Fibroblast of skin of abdomen (primary cell): ENCODE data around the gene PAQR9. TPM values are rescaled to one million over a fixed set of nuclear protein-coding genes. Genes with fewer than 3 reads are reported as not detected.
"Not testable (repeated sequence)": the region's sequence is repeated elsewhere in the genome, so short reads cannot be mapped to it uniquely, and the experiment has no call there.

Source experiments
- DNase-seq: peaks from one replicate; pipeline ENCODE4 v3.0.0-alpha.2; 2013
- polyA plus RNA-seq, 2 experiments: library from polyadenylated mRNA; unstranded; fragments of 120-200 nt; gene quantifications; one replicate each; pipeline ENCODE4 v1.2.1, GENCODE V29; 2013; ENCODE audit not compliant: insufficient read length in 2 of 2

Gene PAQR9, protein sequence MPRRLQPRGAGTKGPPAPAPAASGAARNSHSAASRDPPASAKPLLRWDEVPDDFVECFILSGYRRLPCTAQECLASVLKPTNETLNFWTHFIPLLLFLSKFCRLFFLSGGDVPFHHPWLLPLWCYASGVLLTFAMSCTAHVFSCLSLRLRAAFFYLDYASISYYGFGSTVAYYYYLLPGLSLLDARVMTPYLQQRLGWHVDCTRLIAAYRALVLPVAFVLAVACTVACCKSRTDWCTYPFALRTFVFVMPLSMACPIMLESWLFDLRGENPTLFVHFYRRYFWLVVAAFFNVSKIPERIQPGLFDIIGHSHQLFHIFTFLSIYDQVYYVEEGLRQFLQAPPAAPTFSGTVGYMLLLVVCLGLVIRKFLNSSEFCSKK
- polyA plus RNA-seq (2013, experiment 1 of 2; ENCODE audit: insufficient read length): not detected
- polyA plus RNA-seq (2013, experiment 2 of 2; ENCODE audit: insufficient read length): not detected

GRCh38 chr3:142963516-142964448 lies at the start of gene PAQR9:
TSS of gene PAQR9 (minus strand) at chr3:142963674. CDS start at chr3:142963336, 338 bp downstream.
- DNase-seq: peak; percentile 20

DNA sequence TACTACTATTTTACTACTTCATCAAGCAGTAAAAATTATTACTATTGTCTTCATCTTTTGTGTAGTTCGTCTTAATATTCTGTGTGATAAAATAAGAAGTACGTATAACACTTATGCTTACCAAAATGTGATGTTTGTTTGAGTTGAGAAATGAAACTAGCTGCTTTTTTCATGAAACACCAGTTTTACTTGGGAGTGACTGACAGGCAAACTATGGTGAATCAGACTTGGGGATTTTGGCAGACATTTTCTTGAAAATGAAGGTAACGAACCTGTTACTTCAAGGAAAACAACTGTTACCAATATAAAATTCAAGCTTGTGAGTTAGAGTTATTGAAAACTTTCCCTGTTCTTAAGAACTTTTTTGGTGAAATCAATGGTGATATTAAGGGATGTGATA lies 48.2 kb upstream of the PAQR9 start:
- no peak for DNase-seq

DNA sequence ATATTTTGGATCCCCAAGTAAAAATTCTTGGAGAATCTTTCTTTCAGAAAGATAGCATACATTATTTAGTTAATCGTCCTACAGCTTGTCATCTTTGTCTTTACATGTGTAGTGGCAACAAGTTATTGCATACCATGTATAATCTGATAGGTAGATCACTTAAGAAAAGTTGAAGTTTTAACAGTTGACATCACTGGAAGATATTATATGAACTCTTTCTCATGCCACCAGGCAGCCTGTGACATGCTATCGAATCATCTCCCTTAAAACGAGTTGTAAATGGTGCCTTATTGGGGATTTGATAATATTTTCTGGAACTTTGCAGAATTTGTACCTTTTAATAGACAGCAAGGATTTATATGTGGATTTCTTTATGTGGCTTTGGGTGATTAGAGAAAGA lies 46.5 kb upstream of the PAQR9 start:
- no peak for DNase-seq

- no peak for DNase-seq
Observed at GRCh38 chr3:143004823-143005222, 41.3 kb upstream of the PAQR9 start.

- no peak for DNase-seq
Observed at GRCh38 chr3:143002727-143003126, 39.3 kb upstream of the PAQR9 start.

DNA sequence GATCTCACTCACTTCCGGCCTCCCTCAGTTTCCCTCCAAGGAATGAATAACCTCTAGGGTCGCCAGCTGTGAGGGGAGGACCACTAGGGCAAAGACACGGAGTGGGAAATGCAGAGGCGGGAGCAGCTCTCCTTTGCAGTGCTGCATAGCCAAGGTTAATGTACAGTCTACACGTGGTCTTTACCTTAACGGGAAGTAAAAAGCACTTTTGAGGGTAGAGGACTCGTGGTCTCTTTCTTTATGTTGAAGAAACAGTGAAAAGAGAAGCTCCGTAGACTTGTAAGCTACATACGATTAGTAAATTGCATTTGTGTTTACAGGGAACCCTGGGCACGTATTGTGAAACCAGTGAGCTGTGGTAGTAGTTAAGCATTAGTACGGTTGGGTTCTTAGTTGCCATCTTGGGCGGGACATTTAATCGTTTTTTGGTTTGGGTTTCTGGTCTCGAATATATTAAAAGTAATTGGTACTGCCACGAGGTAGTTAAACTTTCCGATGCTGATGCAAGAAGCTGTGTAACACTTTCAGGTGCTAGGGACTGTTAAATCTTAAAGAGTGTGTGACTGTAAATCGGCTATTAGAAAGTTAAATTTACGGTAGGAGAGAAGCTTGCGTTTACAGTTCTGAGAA lies 38.7 kb upstream of the PAQR9 start:
- no peak for DNase-seq

DNA sequence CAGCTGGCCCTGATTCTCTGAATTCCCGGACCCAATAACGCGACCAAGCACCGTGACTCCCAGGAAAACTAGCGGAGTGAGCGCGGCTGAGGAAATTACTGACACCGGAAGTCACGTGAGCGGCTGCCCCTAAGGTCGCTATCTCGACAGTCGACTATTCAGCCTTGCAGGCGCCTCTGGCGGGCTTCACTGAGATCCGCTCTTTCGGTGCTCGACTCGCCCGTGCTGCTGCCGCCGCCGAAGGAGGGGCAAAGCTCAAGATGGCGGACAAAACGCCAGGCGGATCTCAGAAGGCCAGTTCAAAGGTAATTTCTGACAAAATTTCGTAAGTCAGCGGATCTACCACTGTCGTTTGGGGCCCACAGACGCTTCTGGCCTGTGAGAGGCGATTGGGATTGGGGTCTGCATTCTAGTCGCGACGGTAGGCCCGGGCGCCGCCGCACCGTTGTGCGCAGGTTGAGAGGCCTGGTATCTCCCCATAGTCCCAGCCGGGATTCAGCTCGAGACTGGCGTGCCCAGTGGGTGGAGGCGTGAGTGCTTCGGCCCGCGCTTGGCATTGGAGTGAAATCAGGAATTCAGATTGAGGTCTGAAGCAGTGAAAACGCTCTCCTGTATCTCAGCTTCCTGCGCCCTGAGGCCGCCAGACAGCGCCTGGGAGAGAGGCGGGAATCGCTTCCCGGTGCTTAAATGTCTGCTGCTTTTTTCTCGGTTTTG lies 38.1 kb upstream of the PAQR9 start, which contains the start of gene U2SURP:
Gene U2SURP (plus strand): TSS at position 202 of the 714 bp plus-strand sequence. CDS start 59 bp downstream, at position 261.
- peak; percentile 98 for DNase-seq

- DNase-seq: no peak
Observed at GRCh38 chr3:143001034-143001368, 37.5 kb upstream of the PAQR9 start.

GRCh38 chr3:143000528-143000927 lies 37.1 kb upstream of the PAQR9 start:
- DNase-seq: peak; percentile 43

DNA sequence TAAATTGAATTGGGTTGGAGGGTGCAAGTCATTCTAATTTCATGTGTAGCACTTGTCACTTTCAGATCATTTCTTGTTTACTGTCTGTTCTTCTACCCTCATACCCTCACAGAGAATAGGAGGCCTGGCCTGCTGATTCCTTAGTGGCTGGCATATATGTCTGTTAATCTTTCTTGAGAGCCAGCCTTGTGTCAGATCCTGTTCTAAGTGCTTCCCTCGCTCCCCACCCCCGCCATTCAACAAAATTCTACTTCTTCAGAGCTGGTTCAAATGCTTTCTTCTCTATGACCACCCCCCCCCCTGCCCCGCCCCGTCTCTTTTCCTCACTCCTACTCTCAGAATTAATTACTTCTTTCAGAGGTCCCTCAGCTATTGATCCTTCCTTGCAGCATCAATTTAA lies 36.4 kb upstream of the PAQR9 start:
- DNase-seq: no peak

DNA sequence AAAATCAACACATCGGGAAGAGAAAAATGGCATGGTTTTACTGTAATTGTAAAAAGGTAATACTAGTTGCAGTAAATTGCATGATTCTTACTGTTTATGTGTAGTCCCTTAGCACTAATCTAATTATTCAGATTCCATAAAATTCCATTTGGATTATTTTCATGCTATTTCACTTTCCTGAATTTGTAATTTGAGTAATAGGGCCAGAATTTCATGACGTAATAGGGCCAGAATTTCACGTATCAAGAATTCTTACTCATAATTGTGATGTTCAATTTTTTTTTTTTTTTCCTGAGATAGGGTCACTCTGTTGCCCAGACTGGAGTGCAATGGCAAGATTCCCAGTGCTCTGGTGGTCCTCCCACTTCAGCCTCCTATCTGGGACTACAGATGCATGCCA lies 35.0 kb upstream of the PAQR9 start:
- DNase-seq: peak; percentile 64

- no peak for DNase-seq
Observed at GRCh38 chr3:142997330-142997729, 33.9 kb upstream of the PAQR9 start.

DNA sequence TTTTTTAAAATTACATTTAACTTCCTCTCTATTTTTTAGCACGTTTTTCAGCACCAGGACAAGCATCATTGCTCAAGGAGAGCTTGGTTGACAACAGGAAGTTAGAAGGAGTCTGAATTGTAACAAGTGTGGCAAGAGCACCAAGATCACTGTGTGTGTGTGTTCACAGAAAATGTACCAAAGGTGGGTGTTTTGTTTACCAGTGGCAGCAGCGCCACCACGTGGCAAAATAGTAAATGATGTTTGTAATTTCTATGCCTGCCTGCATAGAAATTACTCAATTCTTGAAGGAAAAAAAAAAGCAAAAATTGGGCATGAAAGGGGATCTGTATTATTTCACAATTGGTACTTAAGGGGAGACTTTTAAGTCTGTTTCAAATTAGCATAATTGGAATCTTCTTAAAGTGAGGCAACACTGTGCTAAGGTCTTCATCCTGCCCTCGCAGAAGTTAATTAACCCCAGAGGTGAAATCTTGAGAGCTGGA lies 30.5 kb upstream of the PAQR9 start:
- peak; percentile 61 for DNase-seq

DNA sequence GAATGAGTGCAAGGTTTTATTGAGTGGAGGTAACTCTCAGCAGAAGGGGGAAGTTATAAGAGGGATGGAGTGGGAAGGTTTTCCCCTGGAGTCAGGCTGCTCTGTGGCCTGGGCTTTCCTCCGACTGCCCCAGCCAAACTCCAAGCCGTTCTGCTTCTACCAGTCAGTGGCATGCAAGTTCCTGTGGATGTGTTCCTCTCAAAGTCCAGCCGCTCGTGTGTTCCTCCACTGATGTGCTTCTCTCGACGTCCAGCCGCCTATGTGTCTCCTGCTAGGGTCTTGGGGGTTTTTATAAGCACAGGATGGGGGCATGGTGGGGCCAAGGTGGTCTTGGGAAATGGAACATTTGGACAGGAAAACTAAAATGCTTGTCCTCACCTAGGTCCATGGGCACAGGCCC lies 28.8 kb upstream of the PAQR9 start:
- DNase-seq: no peak

GRCh38 chr3:142990721-142991120 lies 27.2 kb upstream of the PAQR9 start:
- DNase-seq: no peak

DNA sequence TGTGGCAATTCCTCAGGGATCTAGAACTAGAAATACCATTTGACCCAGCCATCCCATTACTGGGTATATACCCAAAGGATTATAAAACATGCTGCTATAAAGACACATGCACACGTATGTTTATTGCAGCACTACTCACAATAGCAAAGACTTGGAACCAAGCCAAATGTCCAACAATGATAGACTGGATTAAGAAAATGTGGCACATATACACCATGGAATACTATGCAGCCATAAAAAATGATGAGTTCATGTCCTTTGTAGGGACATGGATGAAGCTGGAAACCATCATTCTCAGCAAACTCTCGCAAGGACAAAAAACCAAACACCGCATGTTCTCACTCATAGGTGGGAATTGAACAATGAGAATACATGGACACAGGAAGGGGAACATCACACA lies 25.4 kb upstream of the PAQR9 start:
- not testable (repeated sequence) for DNase-seq

GRCh38 chr3:142988221-142988620 lies 24.7 kb upstream of the PAQR9 start:
- DNase-seq: not testable (repeated sequence)

- peak; percentile 26 for DNase-seq
Observed at GRCh38 chr3:142987707-142988106, 24.2 kb upstream of the PAQR9 start.

GRCh38 chr3:142987080-142987700 lies 23.7 kb upstream of the PAQR9 start:
- peak; percentile 39 for DNase-seq

GRCh38 chr3:142984255-142984654 lies 20.8 kb upstream of the PAQR9 start:
- no peak for DNase-seq

- no peak for DNase-seq
Observed at GRCh38 chr3:142983318-142983717, 19.8 kb upstream of the PAQR9 start.
